ENCODE results near the gene LAMB4.

DNA sequence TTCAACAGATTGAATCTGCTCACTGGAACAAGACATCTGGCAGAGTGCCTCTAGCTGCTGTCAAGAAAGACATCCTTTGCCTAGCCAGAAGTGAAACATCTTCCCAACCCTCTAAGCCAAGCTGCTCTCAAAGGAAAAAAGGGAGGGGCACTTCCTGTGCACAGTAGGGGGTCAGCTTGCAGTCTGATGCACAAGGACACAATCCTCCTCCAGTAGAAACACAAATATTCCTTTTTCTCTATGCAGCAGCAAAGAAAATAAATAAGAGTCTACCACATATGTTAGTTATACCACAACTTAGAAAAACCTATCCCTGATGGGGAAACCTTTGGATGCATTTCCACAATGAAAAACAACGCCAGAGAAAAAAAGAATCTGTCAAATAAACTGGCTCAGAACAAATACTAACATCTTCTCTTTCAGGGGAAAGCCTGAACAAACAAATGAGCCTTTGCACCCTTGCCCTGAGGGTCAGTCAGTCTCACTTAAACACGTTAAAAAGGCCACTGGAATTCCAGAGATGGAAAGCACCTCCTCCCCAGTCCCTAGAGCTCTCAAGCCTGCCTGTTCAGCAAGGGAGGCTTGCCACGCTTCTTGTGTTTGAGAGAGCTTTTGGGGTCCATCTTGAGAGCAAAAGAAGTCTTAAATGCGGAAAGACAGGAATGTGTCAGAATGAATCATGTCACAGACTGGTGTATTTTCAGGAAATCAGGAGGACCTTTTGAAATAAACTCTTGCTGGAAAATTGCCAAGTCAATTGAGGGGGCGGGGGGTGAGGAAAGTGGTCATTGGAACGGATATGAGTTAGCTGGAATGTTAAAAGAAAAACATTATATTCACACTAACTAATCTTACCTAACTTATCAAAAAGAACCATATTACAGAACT is 134.7 kb downstream of the LAMB4 start:
- TF ChIP-seq EZH2 (IDR thresholded peaks at IDR 0.05; ENCODE audit: borderline replicate concordance, insufficient read depth, low read depth, low read length, poor library complexity, severe bottlenecking), result no peak
- TF ChIP-seq, protein P1, sequence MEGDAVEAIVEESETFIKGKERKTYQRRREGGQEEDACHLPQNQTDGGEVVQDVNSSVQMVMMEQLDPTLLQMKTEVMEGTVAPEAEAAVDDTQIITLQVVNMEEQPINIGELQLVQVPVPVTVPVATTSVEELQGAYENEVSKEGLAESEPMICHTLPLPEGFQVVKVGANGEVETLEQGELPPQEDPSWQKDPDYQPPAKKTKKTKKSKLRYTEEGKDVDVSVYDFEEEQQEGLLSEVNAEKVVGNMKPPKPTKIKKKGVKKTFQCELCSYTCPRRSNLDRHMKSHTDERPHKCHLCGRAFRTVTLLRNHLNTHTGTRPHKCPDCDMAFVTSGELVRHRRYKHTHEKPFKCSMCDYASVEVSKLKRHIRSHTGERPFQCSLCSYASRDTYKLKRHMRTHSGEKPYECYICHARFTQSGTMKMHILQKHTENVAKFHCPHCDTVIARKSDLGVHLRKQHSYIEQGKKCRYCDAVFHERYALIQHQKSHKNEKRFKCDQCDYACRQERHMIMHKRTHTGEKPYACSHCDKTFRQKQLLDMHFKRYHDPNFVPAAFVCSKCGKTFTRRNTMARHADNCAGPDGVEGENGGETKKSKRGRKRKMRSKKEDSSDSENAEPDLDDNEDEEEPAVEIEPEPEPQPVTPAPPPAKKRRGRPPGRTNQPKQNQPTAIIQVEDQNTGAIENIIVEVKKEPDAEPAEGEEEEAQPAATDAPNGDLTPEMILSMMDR (IDR thresholded peaks at IDR 0.05), result no peak
